Ovary (tissue), 9 donors: Measurements from ENCODE around the gene ARL8A. TPM values are rescaled to one million over a fixed set of nuclear protein-coding genes. Genes with fewer than 3 reads are reported as not detected.

Experiments
- DNase-seq, 5 donors: peaks; one replicate each; pipeline ENCODE4 v3.0.0-alpha.2; 2019 to 2020
- H3K27ac ChIP-seq, 2 donors: fragments of 200-600 bp; one replicate each; pipeline versions ENCODE4 v1.5.1 to v1.8.0; 2019 to 2022
- H3K27me3 ChIP-seq: fragments of 200-600 bp; one replicate; pipeline ENCODE4 v1.8.0; 2022
- H3K36me3 ChIP-seq: fragments of 200-600 bp; sonication (generic); one replicate; pipeline ENCODE4 v1.5.1; 2019
- H3K4me1 ChIP-seq: one replicate; pipeline ENCODE4 v1.8.1; 2013; ENCODE audit warnings: mild to moderate bottlenecking, moderate library complexity; ENCODE audit not compliant: insufficient read depth
- H3K4me3 ChIP-seq: fragments of 200-600 bp; sonication (generic); one replicate; pipeline ENCODE4 v1.5.1; 2017
- H3K9me3 ChIP-seq, 2 donors: fragments of 200-600 bp in 1 of 2; sonication (generic) in 1 of 2; one replicate each; pipeline versions ENCODE4 v1.5.1 to v1.8.1; 2013 to 2019; ENCODE audit warnings: mild to moderate bottlenecking in 1 of 2, moderate library complexity in 1 of 2
- EP300 ChIP-seq: sonication (generic); formaldehyde crosslinking; IDR thresholded peaks from one replicate; pipeline ENCODE4 v1.6.1; 2017; ENCODE audit warnings: antibody characterized with exemption
- POLR2A ChIP-seq: fragments of 450-650 bp; IDR thresholded peaks from one replicate; pipeline ENCODE4 v1.6.1; 2017; ENCODE audit warnings: antibody characterized with exemption, mild to moderate bottlenecking, moderate library complexity
- WGBS, 3 donors: extraction: QIAGEN DNeasy Blood & Tissue Kit in 1 of 3; methylation state at CpG; one replicate each; pipeline versions ENCODE4 v1.1.5 to v1.1.7; 2013 to 2017; 5-methylcytosine and 5-hydroxymethylcytosine counted together
- intact Hi-C, 4 donors: fragments of 100-400 bp; cut with DNase I; formaldehyde crosslinking; loops; one replicate each; pipeline versions ENCODE4 v1.11.0 to v1.15.1; 2022 to 2023
- polyA plus RNA-seq, 2 donors: library from polyadenylated mRNA; stranded (reverse); fragments of 200-250 nt in 1 of 2; fragments of 350-450 nt in 1 of 2; fragmentation: Illumina TruSeq in 1 of 2; extraction: RNeasy Lipid Tissue Mini Kit (QIAGEN cat#74804) in 1 of 2; gene quantifications; one replicate each; pipeline ENCODE4 v1.2.3, GENCODE V29; 2013 to 2014
- total RNA-seq, 7 donors: library from RNA; depleted of rRNA in 2 of 7; stranded (reverse); fragments of >200 nt in 2 of 7; fragmentation: NEBNext Ultra II Directional in 3 of 7; extraction: Animal tissue kit (Norgen Biotek cat#: 25700) in 3 of 7; gene quantifications; one replicate each; pipeline versions ENCODE4 v1.1.0 to v1.2.4, GENCODE V29; 2016 to 2023
- TF ChIP-seq, protein P1 (sequence below), 3 donors: fragments of 450-650 bp in 2 of 3; fragments of 200-600 bp in 1 of 3; IDR thresholded peaks; one replicate each; pipeline versions ENCODE4 v1.5.1 to v1.8.0; 2016 to 2022; ENCODE audit warnings: antibody characterized with exemption in 3 of 3, mild to moderate bottlenecking in 1 of 3
- donor health status: DM: no; HTN: no; CAD: no; lungs with moderate emphysema.
- donor health status: DM: no; HTN: no; CAD: no.
- donor health status: Bipolar disorder and iron deficiency.
- donor health status: DM: yes; HTN: yes; CAD: no.
- donor health status: DM: no; HTN: no; CAD: no.
- donor health status: DM: yes; HTN: yes; CAD: no.

ARL8A gene
- total and polyA plus RNA-seq, 9 donors: 20.0 to 95.9 (median 65.8) TPM

DNA sequence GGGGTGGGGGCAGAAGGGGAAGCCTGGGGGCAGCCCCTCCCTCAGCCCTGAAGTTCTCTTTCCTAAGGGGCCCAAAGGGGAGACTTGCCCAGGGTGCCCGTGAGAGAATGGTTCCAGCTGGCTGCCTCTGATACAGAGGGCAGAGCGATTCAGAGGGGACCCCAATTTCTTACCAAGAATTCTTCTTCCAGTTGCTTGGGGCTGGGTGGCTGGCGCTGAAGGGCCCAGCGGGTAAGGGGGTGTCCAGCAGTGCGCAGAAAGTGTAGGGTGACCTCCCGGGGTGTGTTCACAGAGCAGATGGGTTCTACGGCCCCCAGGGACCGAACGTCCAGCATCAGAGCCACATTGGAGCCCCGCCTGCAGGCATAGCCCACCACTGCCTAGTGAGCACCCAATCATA lies 13.4 kb upstream of the ARL8A start:
- no peaks in the 10 kb centered on the region for H3K27me3 ChIP-seq
- no peaks in the 10 kb centered on the region for H3K36me3 ChIP-seq
- no peak overlapping the region for H3K27ac ChIP-seq
- 94 to 97% (median 94%) methylated on average over 10 of the region's 10 CpGs for WGBS, 3 donors
- no peaks in the 10 kb centered on the region for H3K9me3 ChIP-seq
- H3K4me1 ChIP-seq: peaks cover 24% of the 10 kb centered on the region
- intact Hi-C loops: no loop called here
- H3K4me3 ChIP-seq: no peak overlapping the region
- no peak for TF ChIP-seq POLR2A
- TF ChIP-seq, protein P1, sequence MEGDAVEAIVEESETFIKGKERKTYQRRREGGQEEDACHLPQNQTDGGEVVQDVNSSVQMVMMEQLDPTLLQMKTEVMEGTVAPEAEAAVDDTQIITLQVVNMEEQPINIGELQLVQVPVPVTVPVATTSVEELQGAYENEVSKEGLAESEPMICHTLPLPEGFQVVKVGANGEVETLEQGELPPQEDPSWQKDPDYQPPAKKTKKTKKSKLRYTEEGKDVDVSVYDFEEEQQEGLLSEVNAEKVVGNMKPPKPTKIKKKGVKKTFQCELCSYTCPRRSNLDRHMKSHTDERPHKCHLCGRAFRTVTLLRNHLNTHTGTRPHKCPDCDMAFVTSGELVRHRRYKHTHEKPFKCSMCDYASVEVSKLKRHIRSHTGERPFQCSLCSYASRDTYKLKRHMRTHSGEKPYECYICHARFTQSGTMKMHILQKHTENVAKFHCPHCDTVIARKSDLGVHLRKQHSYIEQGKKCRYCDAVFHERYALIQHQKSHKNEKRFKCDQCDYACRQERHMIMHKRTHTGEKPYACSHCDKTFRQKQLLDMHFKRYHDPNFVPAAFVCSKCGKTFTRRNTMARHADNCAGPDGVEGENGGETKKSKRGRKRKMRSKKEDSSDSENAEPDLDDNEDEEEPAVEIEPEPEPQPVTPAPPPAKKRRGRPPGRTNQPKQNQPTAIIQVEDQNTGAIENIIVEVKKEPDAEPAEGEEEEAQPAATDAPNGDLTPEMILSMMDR (IDR thresholded peaks at IDR 0.05): no peak
- TF ChIP-seq EP300: no peak
- no peak for DNase-seq

DNA sequence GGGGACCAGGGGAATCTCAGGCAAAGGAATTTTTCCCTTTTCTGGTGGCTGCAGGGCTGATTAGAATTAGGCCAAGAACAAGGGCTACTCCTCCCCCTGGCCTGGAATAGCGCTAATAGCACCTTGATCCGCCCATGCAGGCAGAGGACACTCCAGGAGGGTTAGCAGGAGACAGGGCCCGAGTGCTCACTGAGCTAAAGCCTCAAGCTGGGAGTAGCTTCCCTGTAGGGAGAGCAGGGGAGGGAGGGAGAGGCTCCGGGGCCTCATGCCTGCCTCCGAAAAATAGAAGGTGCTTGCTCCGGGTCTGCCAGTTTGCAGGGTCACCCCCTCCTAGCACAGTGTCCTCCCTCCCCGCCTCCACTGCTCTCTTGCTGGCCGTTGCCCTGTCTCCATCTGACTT lies 12.1 kb upstream of the ARL8A start:
- 77 to 84% (median 82%) methylated on average over 8 of the region's 8 CpGs for WGBS, 3 donors
- Histone ChIP-seq H3K27ac (no peak overlapping the region), H3K27me3 (no peaks in the 10 kb centered on the region), H3K9me3 (no peaks in the 10 kb centered on the region), H3K4me1 (peaks cover 17% of the 10 kb centered on the region), H3K4me3 (no peak overlapping the region), H3K36me3 (no peaks in the 10 kb centered on the region)
- no peak for DNase-seq
- intact Hi-C loops: no loop called here
- TF ChIP-seq EP300: no peak
- TF ChIP-seq, protein P1 (IDR thresholded peaks at IDR 0.05): no peak
- TF ChIP-seq POLR2A: no peak

DNA sequence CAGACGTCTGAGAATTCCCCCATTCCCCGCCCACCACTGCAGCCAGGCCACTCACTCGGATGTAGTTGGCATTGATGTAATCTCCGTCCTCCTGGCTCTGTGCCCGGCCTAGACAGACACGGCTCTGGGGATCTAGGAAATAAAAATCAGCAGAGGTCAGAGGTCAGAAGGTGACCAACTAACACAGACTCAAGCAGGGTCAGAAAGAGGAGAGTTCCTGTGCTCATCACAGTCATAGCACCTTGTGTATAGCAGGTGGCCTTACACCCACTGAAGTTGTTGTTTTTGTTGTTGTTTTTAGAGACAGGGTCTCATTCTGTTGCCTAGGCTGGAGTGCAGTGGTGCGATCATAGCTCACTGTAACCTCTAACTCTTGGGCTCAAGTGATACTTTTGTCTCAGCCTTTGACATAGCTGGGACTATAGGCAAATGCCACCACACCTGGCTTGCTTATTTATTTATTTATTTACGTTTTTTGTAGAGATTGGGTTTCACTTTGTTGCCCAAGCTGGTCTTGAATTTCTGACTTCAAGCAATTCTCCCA lies 11.0 kb upstream of the ARL8A start:
- H3K27me3 ChIP-seq: no peaks in the 10 kb centered on the region
- H3K4me1 ChIP-seq: peaks cover 14% of the 10 kb centered on the region
- no peak overlapping the region for H3K4me3 ChIP-seq
- H3K9me3 ChIP-seq: no peaks in the 10 kb centered on the region
- TF ChIP-seq, protein P1 (IDR thresholded peaks at IDR 0.05): no peak
- no peak for TF ChIP-seq EP300
- no peak for TF ChIP-seq POLR2A
- H3K36me3 ChIP-seq: no peaks in the 10 kb centered on the region
- intact Hi-C loops: no loop called here
- peak in 1 of 5 donors; percentile 61 for DNase-seq
- H3K27ac ChIP-seq: no peak overlapping the region
- WGBS, 3 donors: 39 to 46% (median 42%) methylated on average over 8 of the region's 8 CpGs

DNA sequence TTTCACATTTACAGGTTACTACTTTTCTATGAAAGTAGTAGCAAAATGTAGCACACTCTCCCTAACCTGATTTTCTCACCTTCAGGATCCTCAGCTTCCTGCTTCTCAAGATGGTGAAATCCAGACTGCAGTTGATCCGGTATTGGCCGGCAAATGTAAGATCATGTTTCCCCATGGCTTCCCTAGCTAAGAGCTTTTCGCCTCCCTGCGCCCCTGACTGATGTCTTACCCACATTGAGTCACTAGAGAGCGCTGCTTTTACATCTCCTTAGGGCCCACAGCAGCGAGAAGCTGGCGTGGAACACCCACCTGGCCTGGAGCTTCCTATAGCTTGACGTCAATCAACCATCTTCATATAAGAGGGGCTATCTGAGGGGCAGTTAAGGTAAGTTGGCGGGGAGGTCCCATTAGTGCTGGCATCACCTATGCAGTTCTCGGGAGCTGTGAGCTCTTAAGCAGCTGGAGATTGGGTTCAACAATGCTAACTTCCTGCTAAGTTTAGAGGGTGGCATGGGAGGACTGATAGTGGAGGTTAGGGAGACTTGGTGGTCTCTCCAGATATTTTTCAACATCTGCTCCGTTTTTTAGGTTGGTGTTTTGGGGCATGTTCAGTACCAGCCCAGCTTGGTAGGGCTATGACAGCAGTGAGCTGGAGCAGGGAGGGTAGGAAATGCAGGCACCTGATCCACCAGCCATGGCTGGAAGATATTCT lies 10.4 kb upstream of the ARL8A start:
- 23 to 33% (median 28%) methylated on average over 11 of the region's 11 CpGs for WGBS, 3 donors
- Histone ChIP-seq H3K9me3 (no peaks in the 10 kb centered on the region), H3K36me3 (no peaks in the 10 kb centered on the region), H3K4me3 (no peak overlapping the region), H3K27me3 (no peaks in the 10 kb centered on the region), H3K4me1 (peaks cover 10% of the 10 kb centered on the region), H3K27ac (no peak overlapping the region)
- TF ChIP-seq, protein P1 (IDR thresholded peaks at IDR 0.05): peak in 1 of 3 donors; percentile 34
- no peak for TF ChIP-seq POLR2A
- TF ChIP-seq EP300: no peak
- peak in 3 of 5 donors; percentile 56 to 62 (median 56) for DNase-seq
- intact Hi-C loops: no loop called here
